Coronary artery (tissue), 2 donors: ENCODE results near the gene ZNF83.

Experiments
- DNase-seq: peaks from one replicate; pipeline ENCODE4 v3.0.0-alpha.2; 2017; ENCODE audit warnings: low spot score
- H3K27ac ChIP-seq, 2 donors: fragments of 200-600 bp; sonication (generic); one replicate each; pipeline ENCODE4 v1.5.1; 2016 to 2019
- H3K4me3 ChIP-seq: fragments of 200-600 bp; sonication (generic); 2 replicates; pipeline ENCODE4 v1.5.1; 2016; ENCODE audit warnings: mild to moderate bottlenecking, moderate library complexity
- CTCF ChIP-seq: fragments of 200-600 bp; sonication (generic); IDR thresholded peaks from one replicate; pipeline ENCODE4 v1.5.1; 2019; ENCODE audit warnings: antibody characterized with exemption

Gene ZNF83

DNA sequence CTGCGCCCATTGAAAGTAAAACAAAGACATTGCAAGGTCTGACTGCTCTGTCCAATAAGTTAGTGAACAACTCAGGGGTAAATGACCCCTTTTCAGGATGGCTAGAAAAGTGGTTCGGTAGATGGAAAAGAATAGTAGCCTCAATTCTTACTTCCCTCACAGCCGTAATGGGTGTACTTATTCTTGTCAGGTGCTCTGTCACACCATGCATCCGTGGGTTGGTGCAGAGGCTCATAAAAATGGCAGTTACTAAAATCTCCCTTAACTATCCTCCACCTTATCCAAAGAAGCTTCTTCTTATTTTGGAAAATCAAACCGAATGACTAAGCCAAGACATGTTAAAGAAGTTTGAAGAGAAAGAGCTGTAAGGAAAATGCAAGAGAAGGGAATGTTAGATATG, 31.4 kb upstream of the ZNF83 start:
- H3K4me3 ChIP-seq = no peak overlapping the region
- no peak for TF ChIP-seq CTCF
- H3K27ac ChIP-seq = no peak overlapping the region
- DNase-seq = no peak

GRCh38 chr19:52667972-52668371, 29.8 kb upstream of the ZNF83 start:
- no peak for TF ChIP-seq CTCF
- no peak for DNase-seq
- Histone ChIP-seq H3K4me3 (no peak overlapping the region), H3K27ac (no peak overlapping the region)

GRCh38 chr19:52666506-52666905, 28.4 kb upstream of the ZNF83 start:
- Histone ChIP-seq H3K4me3 (no peak overlapping the region), H3K27ac (no peak overlapping the region)
- no peak for DNase-seq
- no peak for TF ChIP-seq CTCF

GRCh38 chr19:52665529-52665928, 27.4 kb upstream of the ZNF83 start:
- TF ChIP-seq CTCF = no peak
- Histone ChIP-seq H3K27ac (no peak overlapping the region), H3K4me3 (no peak overlapping the region)
- no peak for DNase-seq

DNA sequence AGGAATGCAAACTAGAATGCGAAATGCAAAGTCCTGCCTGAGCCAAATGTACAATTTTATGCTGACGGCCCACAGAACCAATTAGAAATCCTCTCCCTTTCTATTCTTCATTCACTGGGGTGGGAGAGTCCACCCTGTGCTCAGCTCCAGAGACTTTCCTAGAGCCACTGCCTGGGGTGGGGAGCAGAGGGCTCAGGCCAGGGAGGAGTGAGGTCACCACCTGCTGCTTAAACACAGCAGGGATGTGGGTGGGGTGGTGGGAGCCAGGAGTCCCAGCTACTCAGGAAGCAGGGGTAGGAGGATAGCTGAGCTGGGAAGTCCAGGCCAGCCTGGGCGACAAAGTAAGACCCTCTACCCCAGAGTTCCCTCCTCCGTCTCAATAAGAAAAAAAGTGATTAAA, 26.9 kb upstream of the ZNF83 start:
- no peak for DNase-seq
- TF ChIP-seq CTCF = no peak
- no peak overlapping the region for H3K4me3 ChIP-seq

DNA sequence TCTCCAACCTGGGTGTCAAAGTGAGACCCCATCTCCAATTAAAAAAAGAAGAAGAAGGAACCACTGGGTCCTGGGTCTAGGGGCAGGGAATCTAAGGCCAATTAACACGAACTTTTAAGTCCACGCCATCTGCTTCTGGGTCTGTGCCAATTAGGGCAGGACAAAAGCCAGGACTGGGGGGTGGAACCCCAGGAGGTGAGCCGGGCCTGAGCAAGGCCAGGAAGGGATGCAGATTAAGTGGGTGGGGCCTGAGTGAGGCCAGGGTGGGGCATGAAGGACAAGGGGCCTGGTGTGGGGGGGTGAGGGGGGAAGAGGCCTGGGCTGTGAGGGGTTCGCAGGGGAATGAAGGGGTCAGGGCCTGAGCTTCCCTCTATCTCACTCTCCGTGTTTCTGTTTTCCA, 26.3 kb upstream of the ZNF83 start:
- Histone ChIP-seq H3K4me3 (no peak overlapping the region), H3K27ac (no peak overlapping the region)
- TF ChIP-seq CTCF = no peak
- no peak for DNase-seq

More for the DNA sequence above, 26.9 kb upstream of the ZNF83 start:
- H3K27ac ChIP-seq = no peak overlapping the region

DNA sequence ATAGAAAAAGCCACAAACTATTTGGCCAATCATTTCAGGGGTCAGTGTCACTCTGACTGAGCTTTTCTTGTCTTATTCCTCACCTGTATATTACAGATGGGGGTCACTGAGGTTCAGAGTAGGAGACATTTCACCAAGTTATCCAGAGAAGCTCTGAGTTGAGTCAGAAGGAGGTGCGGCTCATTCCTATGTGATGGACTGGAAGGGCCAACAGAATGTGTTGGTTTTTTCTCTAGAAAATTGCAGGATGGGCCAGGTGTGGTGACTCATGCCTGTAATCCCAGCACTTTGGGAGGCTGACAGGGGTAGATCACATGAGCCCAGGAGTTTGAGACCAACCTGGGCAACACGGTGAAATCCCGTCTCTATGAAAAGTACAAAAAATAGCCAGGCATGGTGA, 24.5 kb upstream of the ZNF83 start:
- no peak for TF ChIP-seq CTCF
- H3K27ac ChIP-seq = no peak overlapping the region
- H3K4me3 ChIP-seq = no peak overlapping the region
- DNase-seq = no peak
